Measurements from ENCODE around the gene OTUD6A.

Gene OTUD6A

DNA sequence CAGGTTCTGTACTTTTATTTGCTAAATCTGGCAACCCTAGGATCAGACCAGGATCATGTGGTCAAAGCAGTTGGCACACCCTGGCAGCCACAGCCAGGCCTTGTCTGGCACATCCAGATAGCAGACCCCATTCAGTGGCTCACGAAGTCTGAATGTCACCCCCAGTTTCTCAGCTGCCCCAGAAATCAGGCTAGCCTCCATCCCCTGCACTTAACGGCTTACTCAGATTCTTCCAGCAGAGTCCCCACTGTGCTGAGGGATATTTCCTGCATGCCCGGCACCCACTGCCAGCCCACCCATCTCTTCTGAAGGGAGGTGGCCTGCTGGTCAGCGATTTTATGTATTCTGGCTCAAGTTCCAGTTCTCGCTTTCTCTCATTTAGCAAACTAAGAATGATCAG lies 7.9 kb upstream of the OTUD6A start:
- H3K4me3 ChIP-seq (ENCODE audit: control insufficient read depth, low read depth, low read length) = no peak overlapping the region
- no peak for DNase-seq (ENCODE audit: low read depth)
- TF ChIP-seq, protein P1, sequence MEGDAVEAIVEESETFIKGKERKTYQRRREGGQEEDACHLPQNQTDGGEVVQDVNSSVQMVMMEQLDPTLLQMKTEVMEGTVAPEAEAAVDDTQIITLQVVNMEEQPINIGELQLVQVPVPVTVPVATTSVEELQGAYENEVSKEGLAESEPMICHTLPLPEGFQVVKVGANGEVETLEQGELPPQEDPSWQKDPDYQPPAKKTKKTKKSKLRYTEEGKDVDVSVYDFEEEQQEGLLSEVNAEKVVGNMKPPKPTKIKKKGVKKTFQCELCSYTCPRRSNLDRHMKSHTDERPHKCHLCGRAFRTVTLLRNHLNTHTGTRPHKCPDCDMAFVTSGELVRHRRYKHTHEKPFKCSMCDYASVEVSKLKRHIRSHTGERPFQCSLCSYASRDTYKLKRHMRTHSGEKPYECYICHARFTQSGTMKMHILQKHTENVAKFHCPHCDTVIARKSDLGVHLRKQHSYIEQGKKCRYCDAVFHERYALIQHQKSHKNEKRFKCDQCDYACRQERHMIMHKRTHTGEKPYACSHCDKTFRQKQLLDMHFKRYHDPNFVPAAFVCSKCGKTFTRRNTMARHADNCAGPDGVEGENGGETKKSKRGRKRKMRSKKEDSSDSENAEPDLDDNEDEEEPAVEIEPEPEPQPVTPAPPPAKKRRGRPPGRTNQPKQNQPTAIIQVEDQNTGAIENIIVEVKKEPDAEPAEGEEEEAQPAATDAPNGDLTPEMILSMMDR (conservative IDR thresholded peaks at IDR 0.05; ENCODE audit: control insufficient read depth, insufficient read depth, low read depth, low read length) = no peak

DNA sequence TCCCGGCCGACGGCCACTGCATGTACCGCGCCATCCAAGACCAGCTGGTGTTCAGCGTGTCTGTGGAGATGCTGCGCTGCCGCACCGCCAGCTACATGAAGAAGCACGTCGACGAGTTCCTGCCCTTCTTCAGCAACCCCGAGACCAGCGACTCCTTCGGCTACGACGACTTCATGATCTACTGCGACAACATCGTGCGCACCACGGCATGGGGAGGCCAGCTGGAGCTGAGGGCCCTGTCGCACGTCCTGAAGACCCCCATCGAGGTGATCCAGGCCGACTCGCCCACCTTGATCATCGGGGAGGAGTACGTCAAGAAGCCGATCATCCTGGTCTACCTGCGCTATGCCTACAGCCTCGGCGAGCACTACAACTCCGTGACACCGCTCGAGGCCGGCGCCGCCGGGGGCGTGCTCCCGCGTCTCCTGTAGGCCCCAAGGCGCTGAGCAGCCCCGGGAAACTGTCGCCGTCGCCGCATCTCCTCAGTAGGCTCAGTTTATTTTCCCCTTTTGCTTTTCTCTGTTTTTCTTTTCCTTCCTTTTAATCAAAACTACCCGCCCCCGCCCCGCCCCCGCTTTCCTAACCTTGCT lies 799 bp downstream of the OTUD6A start:
- TF ChIP-seq, protein P1 (conservative IDR thresholded peaks at IDR 0.05; ENCODE audit: control insufficient read depth, insufficient read depth, low read depth, low read length) = no peak
- DNase-seq (ENCODE audit: low read depth) = no peak
- H3K4me3 ChIP-seq (ENCODE audit: control insufficient read depth, low read depth, low read length) = no peak overlapping the region

DNA sequence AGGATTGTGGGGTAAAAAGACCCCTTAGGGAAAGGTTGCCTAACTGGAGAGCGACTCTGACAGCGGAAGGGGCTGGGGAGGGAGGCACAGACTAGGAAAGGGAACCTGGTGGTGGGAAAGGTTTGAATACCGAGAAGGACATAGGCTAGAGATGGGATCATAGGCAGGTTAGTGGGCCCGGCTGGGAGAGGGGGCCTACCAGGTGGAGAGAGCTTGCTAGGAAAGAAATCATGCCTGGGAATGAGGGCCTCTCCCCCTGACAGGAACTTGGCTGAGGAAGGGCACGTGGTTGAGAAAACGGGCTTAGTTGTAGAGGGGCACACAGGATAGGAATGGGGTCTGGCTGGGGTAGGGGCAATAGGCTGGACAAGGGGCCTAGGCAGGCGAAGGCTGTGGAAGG lies 4.4 kb downstream of the OTUD6A start:
- no peak for DNase-seq (ENCODE audit: low read depth)
- TF ChIP-seq, protein P1 (conservative IDR thresholded peaks at IDR 0.05; ENCODE audit: control insufficient read depth, insufficient read depth, low read depth, low read length) = no peak

DNA sequence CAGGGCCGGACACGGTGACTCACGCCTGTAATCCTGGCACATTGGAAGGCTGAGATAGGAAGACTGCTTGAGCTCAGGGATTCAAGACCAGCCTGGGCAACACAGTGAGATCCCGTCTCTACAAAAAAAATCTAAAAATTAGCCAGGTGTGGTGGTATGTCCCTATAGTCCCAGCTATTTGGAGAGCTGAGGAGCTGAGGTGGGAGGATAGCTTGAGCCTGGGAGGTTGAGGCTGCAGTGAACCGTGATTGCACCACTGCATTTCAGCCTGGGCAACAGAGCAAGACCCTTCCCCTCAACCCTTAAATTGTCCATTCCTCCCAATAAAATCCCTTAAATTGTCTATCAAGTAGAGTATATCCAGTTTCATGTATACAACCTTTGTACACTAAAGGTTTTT lies 17.0 kb downstream of the OTUD6A start:
- TF ChIP-seq, protein P1 (conservative IDR thresholded peaks at IDR 0.05; ENCODE audit: control insufficient read depth, insufficient read depth, low read depth, low read length) = no peak
- no peak for DNase-seq (ENCODE audit: low read depth)

More for the DNA sequence above, 4.4 kb downstream of the OTUD6A start:
- no peak overlapping the region for H3K4me3 ChIP-seq (ENCODE audit: control insufficient read depth, low read depth, low read length)

DNA sequence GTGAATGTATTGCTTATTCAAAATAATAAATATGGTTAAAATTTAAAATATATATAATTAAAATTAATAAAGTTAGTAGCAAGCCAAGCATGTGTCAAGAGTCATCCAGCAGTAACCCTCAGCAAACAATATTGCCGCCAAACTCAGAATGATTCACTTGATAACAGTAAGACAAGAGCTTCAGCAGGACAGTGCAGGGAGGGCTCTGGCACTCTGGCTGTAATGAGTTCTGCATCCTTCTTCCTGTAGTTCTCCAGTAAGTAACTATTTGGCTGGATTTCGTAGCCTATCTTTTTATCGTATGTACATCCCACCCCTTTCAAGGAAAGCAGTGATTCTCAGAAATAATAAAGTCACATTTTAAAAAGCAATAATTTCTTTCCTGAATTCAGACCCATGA lies 17.6 kb downstream of the OTUD6A start:
- no peak for DNase-seq (ENCODE audit: low read depth)

More for the DNA sequence above, 17.0 kb downstream of the OTUD6A start:
- no peak overlapping the region for H3K4me3 ChIP-seq (ENCODE audit: control insufficient read depth, low read depth, low read length)

DNA sequence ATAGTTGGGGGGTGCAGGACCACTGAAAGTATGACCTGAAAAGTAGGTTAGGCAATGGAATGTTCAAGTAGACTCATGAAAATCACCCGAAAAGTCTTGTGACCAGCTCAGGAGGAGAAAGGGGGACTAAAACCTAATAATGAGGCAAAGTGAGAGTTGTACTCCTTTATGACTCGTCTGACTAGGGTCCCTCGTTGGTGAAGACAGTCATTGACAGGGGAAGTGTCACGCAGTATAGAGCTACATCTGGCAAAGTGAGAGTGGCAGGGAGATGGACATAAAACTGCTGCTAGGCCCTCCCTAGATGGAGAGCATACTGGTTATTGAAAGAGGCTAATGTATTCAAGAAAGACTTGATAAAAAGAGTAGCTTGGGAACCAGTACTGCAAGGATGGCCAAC lies 20.5 kb downstream of the OTUD6A start:
- no peak overlapping the region for H3K4me3 ChIP-seq (ENCODE audit: control insufficient read depth, low read depth, low read length)
- TF ChIP-seq, protein P1 (conservative IDR thresholded peaks at IDR 0.05; ENCODE audit: control insufficient read depth, insufficient read depth, low read depth, low read length) = no peak
- no peak for DNase-seq (ENCODE audit: low read depth)

More for the DNA sequence above, 17.6 kb downstream of the OTUD6A start:
- no peak overlapping the region for H3K4me3 ChIP-seq (ENCODE audit: control insufficient read depth, low read depth, low read length)
- TF ChIP-seq, protein P1 (conservative IDR thresholded peaks at IDR 0.05; ENCODE audit: control insufficient read depth, insufficient read depth, low read depth, low read length) = no peak
